DOHH2 (cell line): ENCODE results near the gene LECT2.

ENCODE experiments used
- H3F3A ChIP-seq: fragments of 200-600 bp; sonication (generic), shearing (Covaris generic); 2 replicates; pipeline ENCODE4 v1.6.0; 2016; ENCODE audit warnings: antibody characterized with exemption, mild to moderate bottlenecking; ENCODE audit not compliant: control insufficient read depth, insufficient read depth
- H3K27ac ChIP-seq: fragments of 200-600 bp; sonication (generic); 2 replicates; pipeline ENCODE4 v1.5.1; 2014; ENCODE audit warnings: low read depth, mild to moderate bottlenecking, low read length, moderate library complexity
- H3K27me3 ChIP-seq: fragments of 200-600 bp; sonication (generic); 2 replicates; pipeline ENCODE4 v1.6.1; 2014; ENCODE audit warnings: mild to moderate bottlenecking, low read length, mixed read lengths; ENCODE audit not compliant: control insufficient read depth
- H3K36me3 ChIP-seq: fragments of 200-600 bp; sonication (generic); 2 replicates; pipeline ENCODE4 v1.6.1; 2014; ENCODE audit warnings: mild to moderate bottlenecking, low read length, moderate library complexity, mixed read lengths; ENCODE audit not compliant: control insufficient read depth
- H3K4me1 ChIP-seq: fragments of 200-600 bp; sonication (generic); 2 replicates; pipeline ENCODE4 v1.6.1; 2014; ENCODE audit warnings: mild to moderate bottlenecking, low read length, mixed read lengths; ENCODE audit not compliant: control insufficient read depth
- H3K4me2 ChIP-seq: fragments of 200-600 bp; sonication (generic); 2 replicates; pipeline ENCODE4 v1.6.0; 2014; ENCODE audit warnings: mild to moderate bottlenecking, low read length, moderate library complexity
- H3K4me3 ChIP-seq: fragments of 200-600 bp; sonication (generic); 2 replicates; pipeline ENCODE4 v1.5.1; 2014; ENCODE audit warnings: mild to moderate bottlenecking, low read length, mixed read lengths
- H3K79me2 ChIP-seq: fragments of 200-600 bp; sonication (generic); 2 replicates; pipeline ENCODE4 v1.6.1; 2014; ENCODE audit warnings: mild to moderate bottlenecking, low read length, mixed read lengths; ENCODE audit not compliant: control insufficient read depth
- H3K9me2 ChIP-seq: fragments of 200-600 bp; sonication (generic); replicated peaks from 2 replicates; pipeline ENCODE4 v1.6.1; 2014; ENCODE audit warnings: mild to moderate bottlenecking, low read length, mixed read lengths; ENCODE audit not compliant: control insufficient read depth
- H3K9me3 ChIP-seq: fragments of 200-600 bp; sonication (generic); 2 replicates; pipeline ENCODE4 v1.6.1; 2014; ENCODE audit warnings: antibody characterized with exemption, low read length, mixed read lengths; ENCODE audit not compliant: control insufficient read depth, insufficient read depth
- H4K20me1 ChIP-seq: fragments of 200-600 bp; sonication (generic); 2 replicates; pipeline ENCODE4 v1.6.0; 2014; ENCODE audit warnings: low read depth, mild to moderate bottlenecking, antibody characterized with exemption, low read length, moderate library complexity; ENCODE audit not compliant: control insufficient read depth, insufficient read depth
- CTCF ChIP-seq: fragments of 200-600 bp; sonication (generic); IDR thresholded peaks from one replicate; pipeline ENCODE4 v1.5.1; 2014; ENCODE audit warnings: antibody characterized with exemption, mild to moderate bottlenecking, low read depth, low read length; ENCODE audit not compliant: poor library complexity, severe bottlenecking
- EZH2phosphoT487 ChIP-seq: fragments of 200-600 bp; sonication (generic); IDR thresholded peaks from 2 replicates; pipeline ENCODE4 v1.6.1; 2017; ENCODE audit warnings: borderline replicate concordance, mild to moderate bottlenecking, antibody characterized with exemption, low read length, moderate library complexity, mixed read lengths

LECT2 gene

GRCh38 chr5:135905144-135905543 is 49.6 kb downstream of the LECT2 start:
- H3K36me3 ChIP-seq: no peaks in the 10 kb centered on the region
- no peak overlapping the region for H3K4me2 ChIP-seq
- H3F3A ChIP-seq: no peaks in the 10 kb centered on the region
- no peak for TF ChIP-seq CTCF
- TF ChIP-seq EZH2phosphoT487: no peak
- H3K9me3 ChIP-seq: no peaks in the 10 kb centered on the region
- H3K79me2 ChIP-seq: no peaks in the 10 kb centered on the region
- H4K20me1 ChIP-seq: no peaks in the 10 kb centered on the region
- no peak overlapping the region for H3K4me3 ChIP-seq
- no peaks in the 10 kb centered on the region for H3K4me1 ChIP-seq
- no peak overlapping the region for H3K27ac ChIP-seq
- H3K27me3 ChIP-seq: peaks cover 30% of the 10 kb centered on the region
- H3K9me2 ChIP-seq: no peaks in the 10 kb centered on the region

- Histone ChIP-seq H3K79me2 (no peaks in the 10 kb centered on the region), H3K27ac (no peak overlapping the region), H3F3A (no peaks in the 10 kb centered on the region), H3K4me3 (no peak overlapping the region), H3K4me1 (no peaks in the 10 kb centered on the region), H3K36me3 (no peaks in the 10 kb centered on the region), H3K9me3 (no peaks in the 10 kb centered on the region), H3K4me2 (no peak overlapping the region), H3K27me3 (peaks cover 43% of the 10 kb centered on the region), H4K20me1 (no peaks in the 10 kb centered on the region), H3K9me2 (no peaks in the 10 kb centered on the region)
- TF ChIP-seq EZH2phosphoT487 (no peak), CTCF (no peak)
These were observed 53.1 kb downstream of the LECT2 start for GRCh38 chr5:135901633-135902032.

- no peaks in the 10 kb centered on the region for H4K20me1 ChIP-seq
- no peak overlapping the region for H3K4me3 ChIP-seq
- no peak overlapping the region for H3K4me2 ChIP-seq
- H3K36me3 ChIP-seq: no peaks in the 10 kb centered on the region
- no peaks in the 10 kb centered on the region for H3K4me1 ChIP-seq
- H3K79me2 ChIP-seq: no peaks in the 10 kb centered on the region
- no peaks in the 10 kb centered on the region for H3K9me3 ChIP-seq
- TF ChIP-seq CTCF (no peak), EZH2phosphoT487 (no peak)
- no peaks in the 10 kb centered on the region for H3K9me2 ChIP-seq
- no peak overlapping the region for H3K27ac ChIP-seq
- H3K27me3 ChIP-seq: peaks cover 54% of the 10 kb centered on the region
- H3F3A ChIP-seq: no peaks in the 10 kb centered on the region
These were observed 54.5 kb downstream of the LECT2 start for GRCh38 chr5:135900276-135900675.

- Histone ChIP-seq H3K27ac (no peak overlapping the region), H3F3A (no peaks in the 10 kb centered on the region), H3K9me3 (no peaks in the 10 kb centered on the region), H3K4me1 (no peaks in the 10 kb centered on the region), H3K27me3 (peaks cover 54% of the 10 kb centered on the region), H3K36me3 (no peaks in the 10 kb centered on the region), H3K79me2 (no peaks in the 10 kb centered on the region), H3K9me2 (no peaks in the 10 kb centered on the region), H3K4me2 (no peak overlapping the region), H4K20me1 (no peaks in the 10 kb centered on the region), H3K4me3 (no peak overlapping the region)
- TF ChIP-seq CTCF (no peak), EZH2phosphoT487 (no peak)
These were observed 56.1 kb downstream of the LECT2 start for GRCh38 chr5:135898651-135899050.
